ENCODE results near the gene STN1.

GRCh38 chr10:103847346-103847745, 70.6 kb downstream of the STN1 start:
- TF ChIP-seq TEAD4 (IDR thresholded peaks at IDR 0.05; ENCODE audit: borderline replicate concordance, insufficient read depth) (no peak), SIN3A (IDR thresholded peaks at IDR 0.05; ENCODE audit: borderline replicate concordance, low read depth, low read length) (no peak), EP300 (IDR thresholded peaks at IDR 0.05; ENCODE audit: borderline replicate concordance in 1 of 2, low read depth in 1 of 2, low read length in 1 of 2) (no peak), CTCF (IDR thresholded peaks at IDR 0.05) (no peak), NRF1 (IDR thresholded peaks at IDR 0.05; ENCODE audit: low read depth, low read length) (no peak), RCOR1 (IDR thresholded peaks at IDR 0.05; ENCODE audit: low read length) (no peak), POLR2AphosphoS5 (IDR thresholded peaks at IDR 0.05; ENCODE audit: low read depth, low read length) (no peak), JUND (IDR thresholded peaks at IDR 0.05) (no peak), REST (IDR thresholded peaks at IDR 0.05; ENCODE audit: low read depth, low read length) (no peak), TAF1 (IDR thresholded peaks at IDR 0.05; ENCODE audit: borderline replicate concordance, low read depth, low read length) (no peak), MXI1 (IDR thresholded peaks at IDR 0.05; ENCODE audit: low read depth, low read length) (no peak), IRF3 (IDR thresholded peaks at IDR 0.05; ENCODE audit: low read depth, low read length) (no peak), RAD21 (IDR thresholded peaks at IDR 0.05; ENCODE audit: low read length) (no peak), USF2 (IDR thresholded peaks at IDR 0.05; ENCODE audit: borderline replicate concordance, low read depth, low read length) (no peak)
